Nephron (organoid): ENCODE data around the gene PLA2G12B.
"Not testable (repeated sequence)": the region's sequence is repeated elsewhere in the genome, so short reads cannot be mapped to it uniquely, and the experiment has no call there.

ENCODE experiments used
- H3K27ac Mint-ChIP-seq, 3 experiments: 2 replicates each; pipeline ENCODE4 v1.8.0; 2020; ENCODE audit warnings: mixed read lengths in 3 of 3, mild to moderate bottlenecking in 2 of 3, moderate library complexity in 1 of 3
- H3K27me3 Mint-ChIP-seq: 2 replicates; pipeline ENCODE4 v1.8.0; 2021; ENCODE audit warnings: low read depth, mild to moderate bottlenecking, moderate library complexity, mixed read lengths
- H3K36me3 Mint-ChIP-seq: 2 replicates; pipeline ENCODE4 v1.8.0; 2020; ENCODE audit warnings: low read depth, mixed read lengths
- H3K4me1 Mint-ChIP-seq: 2 replicates; pipeline ENCODE4 v1.8.0; 2020; ENCODE audit warnings: mixed read lengths
- H3K4me3 Mint-ChIP-seq, 3 experiments: 2 replicates each; pipeline ENCODE4 v1.8.0; 2020; ENCODE audit warnings: mild to moderate bottlenecking in 3 of 3, mixed read lengths in 3 of 3, moderate library complexity in 2 of 3
- H3K9me3 Mint-ChIP-seq: 2 replicates; pipeline ENCODE4 v1.8.0; 2020; ENCODE audit warnings: mixed read lengths
- TF ChIP-seq, protein P1 (sequence below), 3 experiments: fragments of 200-600 bp; sonication (generic); IDR thresholded peaks; one replicate each; pipeline ENCODE4 v1.5.0; 2021; ENCODE audit warnings: antibody characterized with exemption in 3 of 3; ENCODE audit not compliant: unreplicated experiment in 3 of 3

The PLA2G12B gene

DNA sequence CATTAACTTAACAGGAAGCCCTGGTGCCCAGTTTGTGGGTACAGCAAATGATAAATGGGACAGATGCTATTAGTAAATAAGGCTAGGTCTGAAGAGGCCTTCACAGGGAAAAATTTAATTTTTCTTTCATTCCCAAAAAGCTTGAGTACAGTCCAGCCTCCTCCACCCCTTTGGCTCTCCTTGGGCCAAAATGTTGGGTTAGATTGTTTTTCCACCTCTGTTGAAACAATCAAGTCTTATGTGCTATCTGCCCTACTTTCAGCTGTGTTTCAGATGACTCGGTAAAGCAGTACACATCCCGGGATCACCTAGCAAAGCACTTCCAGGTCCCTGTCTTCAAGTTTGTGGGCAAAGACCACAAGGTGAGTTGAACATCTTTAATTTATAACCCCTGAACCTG, 24.3 kb downstream of the PLA2G12B start:
- Mint-ChIP-seq H3K27ac (no peak overlapping the region), H3K4me3 (no peak overlapping the region), H3K36me3 (no peaks in the 10 kb centered on the region), H3K9me3 (no peaks in the 10 kb centered on the region), H3K4me1 (no peaks in the 10 kb centered on the region), H3K27me3 (peaks cover 3% of the 10 kb centered on the region)
- TF ChIP-seq, protein P1, sequence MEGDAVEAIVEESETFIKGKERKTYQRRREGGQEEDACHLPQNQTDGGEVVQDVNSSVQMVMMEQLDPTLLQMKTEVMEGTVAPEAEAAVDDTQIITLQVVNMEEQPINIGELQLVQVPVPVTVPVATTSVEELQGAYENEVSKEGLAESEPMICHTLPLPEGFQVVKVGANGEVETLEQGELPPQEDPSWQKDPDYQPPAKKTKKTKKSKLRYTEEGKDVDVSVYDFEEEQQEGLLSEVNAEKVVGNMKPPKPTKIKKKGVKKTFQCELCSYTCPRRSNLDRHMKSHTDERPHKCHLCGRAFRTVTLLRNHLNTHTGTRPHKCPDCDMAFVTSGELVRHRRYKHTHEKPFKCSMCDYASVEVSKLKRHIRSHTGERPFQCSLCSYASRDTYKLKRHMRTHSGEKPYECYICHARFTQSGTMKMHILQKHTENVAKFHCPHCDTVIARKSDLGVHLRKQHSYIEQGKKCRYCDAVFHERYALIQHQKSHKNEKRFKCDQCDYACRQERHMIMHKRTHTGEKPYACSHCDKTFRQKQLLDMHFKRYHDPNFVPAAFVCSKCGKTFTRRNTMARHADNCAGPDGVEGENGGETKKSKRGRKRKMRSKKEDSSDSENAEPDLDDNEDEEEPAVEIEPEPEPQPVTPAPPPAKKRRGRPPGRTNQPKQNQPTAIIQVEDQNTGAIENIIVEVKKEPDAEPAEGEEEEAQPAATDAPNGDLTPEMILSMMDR (IDR thresholded peaks at IDR 0.05; ENCODE audit: unreplicated experiment in 3 of 3), result no peak

DNA sequence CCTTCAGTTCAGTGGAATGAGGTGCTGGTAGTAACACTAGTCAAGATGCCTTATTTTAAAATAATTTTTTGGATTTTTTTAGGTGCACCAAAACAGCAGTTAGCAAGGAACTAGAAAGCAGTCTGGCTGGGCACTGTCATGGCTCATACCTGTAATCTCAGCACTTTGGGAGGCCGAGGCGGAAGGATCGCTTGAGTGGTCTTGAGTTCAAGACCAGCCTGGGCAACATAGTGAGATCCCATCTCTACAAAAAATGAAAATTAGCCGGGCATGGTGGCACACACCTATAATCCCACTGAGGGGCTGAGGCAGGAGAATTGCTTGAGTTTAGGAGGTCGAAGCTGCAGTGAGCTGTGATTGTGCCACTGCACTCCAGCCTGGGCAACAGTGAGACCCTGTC, 25.8 kb downstream of the PLA2G12B start:
- peaks cover 4% of the 10 kb centered on the region for H3K36me3 Mint-ChIP-seq
- peaks cover 3% of the 10 kb centered on the region for H3K27me3 Mint-ChIP-seq
- TF ChIP-seq, protein P1 (IDR thresholded peaks at IDR 0.05; ENCODE audit: unreplicated experiment in 3 of 3), result no peak
- no peak overlapping the region for H3K4me3 Mint-ChIP-seq
- no peak overlapping the region for H3K27ac Mint-ChIP-seq
- H3K9me3 Mint-ChIP-seq, result no peaks in the 10 kb centered on the region
- no peaks in the 10 kb centered on the region for H3K4me1 Mint-ChIP-seq

DNA sequence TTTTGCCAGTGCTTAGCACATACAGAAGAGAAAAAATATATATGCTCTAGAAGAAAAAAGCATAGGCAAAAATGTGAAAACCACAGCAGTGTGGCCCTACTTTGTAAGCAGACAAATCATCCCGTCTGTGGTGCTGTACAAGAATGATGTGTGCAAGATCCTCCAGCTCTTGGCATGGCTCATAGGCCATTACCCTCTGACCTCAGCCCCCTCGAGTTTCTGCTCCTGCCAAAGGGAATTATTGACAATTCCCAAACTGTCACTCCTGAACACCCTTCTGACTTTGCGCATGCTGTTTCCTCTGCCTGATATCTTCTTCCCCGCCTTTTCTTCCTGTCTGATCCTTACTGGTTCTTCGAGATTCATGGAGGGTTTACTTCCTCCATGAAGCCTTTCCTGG, 27.1 kb downstream of the PLA2G12B start:
- TF ChIP-seq, protein P1 (IDR thresholded peaks at IDR 0.05; ENCODE audit: unreplicated experiment in 3 of 3), result no peak
- Mint-ChIP-seq H3K36me3 (peaks cover 5% of the 10 kb centered on the region), H3K4me1 (no peaks in the 10 kb centered on the region), H3K27me3 (peaks cover 3% of the 10 kb centered on the region), H3K4me3 (no peak overlapping the region), H3K27ac (no peak overlapping the region), H3K9me3 (peaks cover 1% of the 10 kb centered on the region)

GRCh38 chr10:72925951-72926465, 28.6 kb downstream of the PLA2G12B start:
- TF ChIP-seq, protein P1 (IDR thresholded peaks at IDR 0.05; ENCODE audit: unreplicated experiment in 3 of 3), result no peak
- H3K27ac Mint-ChIP-seq, result no peak overlapping the region
- peaks cover 14% of the 10 kb centered on the region for H3K36me3 Mint-ChIP-seq
- H3K4me1 Mint-ChIP-seq, result no peaks in the 10 kb centered on the region
- no peak overlapping the region for H3K4me3 Mint-ChIP-seq
- H3K9me3 Mint-ChIP-seq, result peaks cover 11% of the 10 kb centered on the region
- H3K27me3 Mint-ChIP-seq, result no peaks in the 10 kb centered on the region

DNA sequence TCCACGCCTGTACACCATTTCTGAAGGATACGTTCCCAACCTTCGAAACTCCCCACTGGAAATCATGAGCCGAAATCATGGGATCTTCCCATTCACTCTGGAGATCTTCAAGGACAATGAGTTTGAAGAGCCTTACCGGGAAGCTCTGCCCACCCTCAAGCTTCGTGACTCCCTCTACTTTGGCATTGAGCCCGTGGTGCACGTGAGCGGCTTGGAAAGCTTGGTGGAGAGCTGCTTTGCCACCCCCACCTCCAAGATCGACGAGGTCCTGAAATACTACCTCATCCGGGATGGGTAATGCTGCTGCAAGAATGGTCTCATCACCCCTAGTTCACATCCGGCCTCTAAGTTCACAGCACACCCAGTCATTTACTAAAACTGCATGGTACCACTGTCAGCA, 30.3 kb downstream of the PLA2G12B start:
- Mint-ChIP-seq H3K4me1 (no peaks in the 10 kb centered on the region), H3K4me3 (no peak overlapping the region), H3K27me3 (no peaks in the 10 kb centered on the region), H3K36me3 (peaks cover 27% of the 10 kb centered on the region), H3K27ac (no peak overlapping the region), H3K9me3 (peaks cover 26% of the 10 kb centered on the region)
- TF ChIP-seq, protein P1 (IDR thresholded peaks at IDR 0.05; ENCODE audit: unreplicated experiment in 3 of 3), result no peak

DNA sequence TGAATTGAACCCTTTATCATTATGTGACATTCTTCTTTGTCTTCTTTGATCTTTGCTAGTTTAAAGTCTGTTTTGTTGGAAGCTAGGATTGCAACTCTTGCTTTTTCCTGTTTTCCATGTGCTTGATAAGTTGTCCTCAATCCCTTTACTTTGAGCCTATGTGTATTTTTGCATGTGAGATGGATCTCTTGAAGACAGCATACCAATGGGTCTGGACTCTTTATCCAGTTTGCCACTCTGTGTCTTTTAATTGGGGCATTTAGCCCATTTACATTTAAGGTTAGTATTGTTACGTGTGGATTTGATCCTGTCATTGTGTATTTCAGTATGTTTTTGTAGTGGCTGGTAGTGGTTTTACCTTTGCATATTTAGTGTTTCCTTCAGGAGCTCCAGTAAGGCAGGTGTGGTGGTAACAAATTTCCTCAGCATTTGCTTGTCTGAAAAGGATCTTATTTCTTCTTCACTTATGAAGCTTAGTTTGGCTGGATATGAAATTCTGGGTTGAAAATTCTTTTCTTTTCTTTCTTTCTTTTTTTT, 33.4 kb downstream of the PLA2G12B start:
- not testable (repeated sequence) for H3K27me3 Mint-ChIP-seq, H3K4me3 Mint-ChIP-seq, H3K4me1 Mint-ChIP-seq, H3K27ac Mint-ChIP-seq
- H3K36me3 Mint-ChIP-seq, result peaks cover 41% of the 10 kb centered on the region
- H3K9me3 Mint-ChIP-seq, result peaks cover 43% of the 10 kb centered on the region
